ENCODE results near the gene FCER1G.

FCER1G gene

GRCh38 chr1:161196111-161196510 lies 19.0 kb upstream of the FCER1G start:
- Mint-ChIP-seq H3K4me1 (ENCODE audit: low read depth) (peaks cover 39% of the 10 kb centered on the region), H3K27me3 (no peaks in the 10 kb centered on the region), H3K9me3 (no peaks in the 10 kb centered on the region), H3K27ac (no peak overlapping the region), H3K36me3 (ENCODE audit: low read depth) (no peaks in the 10 kb centered on the region), H3K4me3 (no peak overlapping the region)

GRCh38 chr1:161196521-161197451 lies 18.3 kb upstream of the FCER1G start:
- Mint-ChIP-seq H3K27ac (no peak overlapping the region), H3K36me3 (ENCODE audit: low read depth) (no peaks in the 10 kb centered on the region), H3K27me3 (no peaks in the 10 kb centered on the region), H3K4me1 (ENCODE audit: low read depth) (peaks cover 45% of the 10 kb centered on the region), H3K9me3 (no peaks in the 10 kb centered on the region), H3K4me3 (no peak overlapping the region)

GRCh38 chr1:161197560-161198193 lies 17.4 kb upstream of the FCER1G start:
- Mint-ChIP-seq H3K9me3 (no peaks in the 10 kb centered on the region), H3K27ac (peak overlapping the region; percentile 52), H3K4me1 (ENCODE audit: low read depth) (peaks cover 41% of the 10 kb centered on the region), H3K4me3 (no peak overlapping the region), H3K27me3 (no peaks in the 10 kb centered on the region), H3K36me3 (ENCODE audit: low read depth) (no peaks in the 10 kb centered on the region)

- H3K9me3 Mint-ChIP-seq = no peaks in the 10 kb centered on the region
- peaks cover 45% of the 10 kb centered on the region for H3K4me1 Mint-ChIP-seq (ENCODE audit: low read depth)
- peaks cover 1% of the 10 kb centered on the region for H3K36me3 Mint-ChIP-seq (ENCODE audit: low read depth)
- H3K27ac Mint-ChIP-seq = no peak overlapping the region
- no peaks in the 10 kb centered on the region for H3K27me3 Mint-ChIP-seq
- no peak overlapping the region for H3K4me3 Mint-ChIP-seq
Measured at GRCh38 chr1:161198194-161198896, 16.8 kb upstream of the FCER1G start.

- H3K27ac Mint-ChIP-seq = peak within 1 kb of the TSS; percentile 92
- H3K4me3 Mint-ChIP-seq = peak within 1 kb of the TSS; percentile 43
- H3K36me3 Mint-ChIP-seq (ENCODE audit: low read depth) = peaks cover 7% of the 10 kb centered on the region
- no peaks in the 10 kb centered on the region for H3K9me3 Mint-ChIP-seq
- no peaks in the 10 kb centered on the region for H3K27me3 Mint-ChIP-seq
- peaks cover 51% of the 10 kb centered on the region for H3K4me1 Mint-ChIP-seq (ENCODE audit: low read depth)
Measured at GRCh38 chr1:161198897-161199431, 16.1 kb upstream of the FCER1G start, which contains the start of gene ADAMTS4. TSS of gene ADAMTS4 (minus strand) at chr1:161199054. CDS start at chr1:161198627, 427 bp downstream.

- H3K27ac Mint-ChIP-seq = peak overlapping the region; percentile 92
- peaks cover 55% of the 10 kb centered on the region for H3K4me1 Mint-ChIP-seq (ENCODE audit: low read depth)
- H3K4me3 Mint-ChIP-seq = peak overlapping the region; percentile 43
- H3K9me3 Mint-ChIP-seq = no peaks in the 10 kb centered on the region
- H3K36me3 Mint-ChIP-seq (ENCODE audit: low read depth) = peaks cover 14% of the 10 kb centered on the region
- H3K27me3 Mint-ChIP-seq = no peaks in the 10 kb centered on the region
Measured at GRCh38 chr1:161199506-161200139, 15.5 kb upstream of the FCER1G start.

- H3K27ac Mint-ChIP-seq = peak overlapping the region; percentile 92
- H3K4me3 Mint-ChIP-seq = peak overlapping the region; percentile 43
- no peaks in the 10 kb centered on the region for H3K9me3 Mint-ChIP-seq
- H3K36me3 Mint-ChIP-seq (ENCODE audit: low read depth) = peaks cover 20% of the 10 kb centered on the region
- peaks cover 55% of the 10 kb centered on the region for H3K4me1 Mint-ChIP-seq (ENCODE audit: low read depth)
- no peaks in the 10 kb centered on the region for H3K27me3 Mint-ChIP-seq
Measured at GRCh38 chr1:161200421-161200991, 14.6 kb upstream of the FCER1G start.

GRCh38 chr1:161200992-161201835 lies 13.9 kb upstream of the FCER1G start:
- Mint-ChIP-seq H3K27ac (peak overlapping the region; percentile 92), H3K36me3 (ENCODE audit: low read depth) (peaks cover 27% of the 10 kb centered on the region), H3K4me1 (ENCODE audit: low read depth) (peaks cover 61% of the 10 kb centered on the region), H3K27me3 (no peaks in the 10 kb centered on the region), H3K9me3 (no peaks in the 10 kb centered on the region), H3K4me3 (peak overlapping the region; percentile 90)

- Mint-ChIP-seq H3K9me3 (no peaks in the 10 kb centered on the region), H3K4me3 (peak within 1 kb of the TSS; percentile 90), H3K36me3 (ENCODE audit: low read depth) (peaks cover 34% of the 10 kb centered on the region), H3K27ac (peak within 1 kb of the TSS; percentile 92), H3K27me3 (no peaks in the 10 kb centered on the region), H3K4me1 (ENCODE audit: low read depth) (peaks cover 64% of the 10 kb centered on the region)
Measured at GRCh38 chr1:161201836-161202712, 13.0 kb upstream of the FCER1G start, which contains the start of gene NDUFS2. TSS of gene NDUFS2 (plus strand) at chr1:161202367. CDS start at chr1:161202386, 19 bp downstream.

GRCh38 chr1:161206411-161207140 lies 8.5 kb upstream of the FCER1G start:
- Mint-ChIP-seq H3K36me3 (ENCODE audit: low read depth) (peaks cover 57% of the 10 kb centered on the region), H3K4me1 (ENCODE audit: low read depth) (peaks cover 51% of the 10 kb centered on the region), H3K27me3 (no peaks in the 10 kb centered on the region), H3K27ac (no peak overlapping the region), H3K4me3 (no peak overlapping the region), H3K9me3 (no peaks in the 10 kb centered on the region)

- no peaks in the 10 kb centered on the region for H3K9me3 Mint-ChIP-seq
- H3K27me3 Mint-ChIP-seq = no peaks in the 10 kb centered on the region
- H3K4me3 Mint-ChIP-seq = no peak overlapping the region
- H3K36me3 Mint-ChIP-seq (ENCODE audit: low read depth) = peaks cover 63% of the 10 kb centered on the region
- H3K4me1 Mint-ChIP-seq (ENCODE audit: low read depth) = peaks cover 46% of the 10 kb centered on the region
- no peak overlapping the region for H3K27ac Mint-ChIP-seq
Measured at GRCh38 chr1:161207173-161207572, 7.9 kb upstream of the FCER1G start.

- peaks cover 28% of the 10 kb centered on the region for H3K4me1 Mint-ChIP-seq (ENCODE audit: low read depth)
- H3K9me3 Mint-ChIP-seq = no peaks in the 10 kb centered on the region
- H3K4me3 Mint-ChIP-seq = no peak overlapping the region
- H3K27me3 Mint-ChIP-seq = no peaks in the 10 kb centered on the region
- peaks cover 73% of the 10 kb centered on the region for H3K36me3 Mint-ChIP-seq (ENCODE audit: low read depth)
- H3K27ac Mint-ChIP-seq = peak overlapping the region; percentile 60
Measured at GRCh38 chr1:161209790-161210409, 5.2 kb upstream of the FCER1G start.

All from stimulated activated naive CD8-positive, alpha-beta T cell treated with anti-CD3 and anti-CD28 coated beads, Interleukin-15, Interleukin-2, amounts not matched to agents 100 ng/mL and 50 ng/mL, for 24 hours (primary cell).